Effector CD8-positive, alpha-beta T cell (primary cell): Measurements from ENCODE around the gene S100A7.

Experiments
- DNase-seq: peaks from one replicate; lab custom pipeline; 2025; lab: John Stamatoyannopoulos, UW
- total RNA-seq, 4 experiments: gene quantifications; one replicate each; lab custom pipeline; 2026; lab: John Stamatoyannopoulos, UW

The S100A7 gene
- 0 reads per million in 4 experiments for total RNA-seq

DNA sequence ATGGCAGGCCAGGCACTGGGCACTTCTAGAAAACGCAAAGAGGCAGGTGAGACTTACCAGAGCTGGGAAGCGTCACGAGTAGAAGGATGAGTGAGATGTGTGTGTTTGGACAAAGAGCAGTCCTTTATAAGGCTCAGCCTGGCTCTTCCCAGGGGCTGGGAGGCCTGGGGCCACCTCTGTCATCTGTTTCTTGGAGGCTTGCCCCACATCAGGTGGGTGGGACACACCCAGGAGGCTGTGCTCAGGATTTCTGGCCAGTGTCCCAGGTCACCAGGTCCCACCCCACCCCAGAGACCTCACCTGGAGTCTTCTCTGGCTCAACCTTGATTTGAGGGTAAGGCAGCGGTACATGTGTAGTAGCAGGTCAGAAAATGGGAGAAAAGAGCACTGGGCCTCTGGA, at the start of gene S100A7:
Gene S100A7, minus strand, starts transcription at position 101 of the 400 bp plus-strand sequence. CDS start 1,638 bp downstream, outside the sequence.
- no peak for DNase-seq

DNA sequence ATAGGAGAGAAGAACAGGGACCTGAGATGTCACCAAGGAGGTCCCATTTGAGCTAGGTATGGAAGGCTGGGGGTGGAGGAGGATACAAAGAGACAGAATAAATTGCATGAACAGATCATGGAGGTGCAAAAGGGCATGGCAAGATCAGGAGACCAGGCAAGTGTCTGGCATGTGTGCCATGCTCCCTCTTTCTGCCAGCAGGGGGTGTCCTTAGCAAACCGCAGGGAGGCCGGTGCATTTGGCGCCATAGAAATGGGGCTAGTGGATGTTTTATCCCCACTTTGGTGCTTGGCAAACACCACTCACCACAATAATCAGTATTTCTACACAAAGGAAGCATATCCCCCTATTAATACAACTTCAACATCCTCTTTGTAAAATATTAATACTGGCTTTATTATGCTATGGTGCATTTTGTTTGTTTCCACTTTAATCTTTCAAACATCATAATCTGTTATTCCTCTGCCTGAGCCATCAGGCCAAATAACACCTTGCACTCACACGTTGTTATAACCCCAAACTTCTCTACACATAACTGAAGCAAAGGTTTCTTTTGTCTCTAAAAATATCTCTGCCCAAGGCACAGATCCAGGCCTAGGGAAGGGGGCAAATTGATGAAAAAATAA, 49.4 kb upstream of the S100A7 start:
- peak; percentile 24 for DNase-seq

DNA sequence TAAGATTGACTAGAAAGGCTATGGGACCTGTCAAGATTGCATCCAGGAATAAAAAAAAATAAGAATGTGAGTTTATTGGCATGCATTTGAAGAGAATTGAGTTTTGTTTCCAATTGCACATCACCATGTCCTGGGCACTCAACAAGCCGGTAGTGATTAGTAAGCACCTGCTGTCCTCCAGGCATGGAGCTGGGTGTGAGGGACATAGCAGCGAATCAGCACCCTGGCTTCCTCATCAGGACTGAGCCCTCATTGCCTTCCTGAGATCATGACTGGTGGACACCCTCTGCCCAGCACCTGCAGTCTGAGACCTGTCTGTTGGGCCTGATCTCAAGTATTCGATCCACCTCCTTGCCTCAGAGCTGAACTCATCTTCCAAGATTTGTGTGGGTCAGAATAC, 48.6 kb upstream of the S100A7 start:
- DNase-seq = no peak

DNA sequence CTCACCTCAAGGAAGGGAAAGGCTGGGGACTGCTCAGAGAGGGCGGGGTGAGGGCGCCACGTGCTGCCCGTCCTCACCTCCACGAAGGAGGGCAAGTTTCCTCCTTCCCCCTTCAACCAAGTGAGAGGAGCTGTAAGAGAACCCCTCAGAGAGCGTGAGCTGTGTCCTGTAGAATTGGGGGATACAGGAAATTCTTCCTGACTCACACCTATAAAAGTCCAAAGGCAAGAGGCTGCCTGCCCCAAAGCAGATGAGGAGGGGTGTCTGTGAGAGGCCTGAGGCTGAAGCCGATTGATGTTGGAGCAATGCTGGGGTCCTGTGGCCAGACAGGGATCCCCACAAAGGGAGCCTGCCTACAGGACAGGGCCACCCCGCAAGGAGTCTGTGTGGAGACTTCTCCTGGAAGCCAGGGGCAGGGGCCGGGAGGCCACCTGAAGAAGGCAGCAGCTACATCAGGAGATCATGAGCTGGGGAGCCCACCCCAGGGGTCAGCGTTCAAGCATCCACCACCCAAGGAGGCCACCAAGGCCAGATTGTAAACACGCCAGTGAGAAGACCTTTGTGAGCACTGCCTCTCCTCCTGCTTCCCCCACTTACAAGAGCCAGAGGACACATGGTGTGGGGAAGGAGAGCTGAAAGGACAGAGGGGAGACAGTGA, 47.6 kb upstream of the S100A7 start:
- DNase-seq = no peak

DNA sequence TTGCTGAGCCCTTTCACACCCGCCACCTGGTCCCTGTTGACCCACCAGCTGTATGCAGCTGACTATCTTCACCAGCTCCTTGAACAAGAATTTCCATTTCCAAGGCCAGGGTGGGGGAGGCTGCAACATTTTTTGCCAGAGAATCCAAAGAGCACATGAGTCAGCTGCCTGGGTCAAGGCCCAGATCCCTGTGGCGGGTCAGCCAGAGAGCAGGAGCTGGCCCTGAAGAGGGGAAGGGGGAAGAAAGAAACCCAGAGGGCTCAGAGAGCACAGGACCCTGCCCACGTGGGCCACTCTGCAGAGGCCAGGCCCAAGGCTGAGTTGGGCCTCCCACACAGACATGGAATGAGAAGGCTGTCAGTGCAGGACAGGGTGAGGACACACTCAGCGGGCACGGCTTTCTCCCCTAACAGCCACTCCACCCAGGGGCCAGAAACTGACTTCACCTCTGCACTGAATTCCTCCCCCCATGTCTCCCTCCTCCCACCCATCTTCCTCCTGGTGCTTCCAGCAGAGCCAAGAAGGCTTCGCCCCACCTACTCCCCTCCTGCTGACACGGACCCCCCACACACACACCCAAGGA, 46.5 kb upstream of the S100A7 start:
- no peak for DNase-seq

DNA sequence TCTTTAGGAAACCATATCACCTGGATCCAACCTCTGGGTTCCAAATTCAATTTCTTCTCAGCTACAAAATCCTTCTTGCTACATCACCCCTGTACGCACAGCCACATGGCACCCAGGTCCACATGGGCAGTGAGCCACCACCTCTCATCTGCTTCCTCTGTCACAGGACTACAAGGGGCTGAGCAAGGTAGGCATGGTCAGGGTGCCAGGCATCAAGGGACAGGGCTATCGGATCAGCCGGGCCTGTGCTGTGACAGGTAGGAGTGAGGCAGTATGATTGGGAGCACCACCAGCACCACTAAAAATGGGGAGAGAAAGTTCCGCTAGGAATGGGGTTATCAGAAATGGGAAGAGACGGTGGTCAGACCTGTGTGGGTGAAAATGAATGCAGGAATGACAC, 45.9 kb upstream of the S100A7 start:
- no peak for DNase-seq

DNA sequence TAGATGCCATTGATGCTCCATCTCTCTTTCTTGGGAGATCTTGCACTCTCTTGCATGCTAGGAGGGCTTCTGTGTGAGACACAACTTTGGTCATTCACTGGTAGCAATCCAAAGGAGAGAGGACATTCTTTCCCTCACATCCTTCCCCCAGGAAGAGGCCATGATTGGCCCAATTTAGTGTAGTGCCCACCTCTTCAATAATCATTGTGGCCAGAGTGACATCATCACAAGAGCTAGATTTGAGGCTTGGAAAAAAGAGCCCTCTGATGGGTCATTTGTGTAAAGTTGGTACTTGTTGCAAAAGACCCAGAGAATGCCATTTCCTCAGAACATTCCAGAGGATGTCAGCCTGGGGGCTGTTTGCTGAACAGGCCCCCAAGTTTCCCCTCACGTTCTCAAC, 45.1 kb upstream of the S100A7 start:
- no peak for DNase-seq

DNA sequence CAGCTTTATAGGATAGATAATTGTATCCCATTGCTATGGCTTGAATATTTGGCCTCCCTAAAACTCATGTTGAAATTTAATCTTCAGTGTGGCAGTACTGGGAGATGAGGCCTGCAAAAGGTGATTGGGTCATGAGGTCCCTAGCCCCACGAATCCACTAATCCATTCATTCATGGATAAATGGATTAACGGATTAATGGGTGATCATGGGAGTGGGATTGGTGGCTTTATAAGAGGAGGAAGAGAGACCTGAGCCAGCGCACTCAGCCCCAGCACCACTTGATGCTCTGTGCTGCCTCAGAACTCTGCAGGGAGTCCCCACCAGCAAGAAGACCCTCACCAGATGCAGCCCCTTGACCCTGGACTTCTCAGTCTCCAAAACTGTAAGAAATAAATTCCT, 43.3 kb upstream of the S100A7 start:
- DNase-seq = no peak

DNA sequence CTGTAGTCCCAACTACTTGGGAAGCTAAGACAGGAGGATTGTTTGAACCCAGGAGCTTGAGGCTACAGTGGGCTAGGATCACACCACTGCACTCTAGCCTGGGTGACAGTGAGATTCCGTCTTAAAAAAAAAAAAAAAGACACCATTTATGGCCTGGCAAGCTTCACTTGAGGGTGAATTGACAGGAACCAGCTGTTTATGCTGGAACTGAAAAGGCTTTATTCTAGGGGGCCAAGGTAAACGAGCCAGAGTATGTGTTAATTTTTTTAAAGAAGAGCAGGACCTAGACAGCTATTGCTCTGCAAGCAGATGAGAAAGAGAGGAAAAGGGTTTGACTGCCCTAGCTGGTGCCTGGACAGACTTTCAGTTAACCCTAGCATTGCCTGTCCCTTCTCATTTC, 38.3 kb upstream of the S100A7 start:
- DNase-seq = no peak

DNA sequence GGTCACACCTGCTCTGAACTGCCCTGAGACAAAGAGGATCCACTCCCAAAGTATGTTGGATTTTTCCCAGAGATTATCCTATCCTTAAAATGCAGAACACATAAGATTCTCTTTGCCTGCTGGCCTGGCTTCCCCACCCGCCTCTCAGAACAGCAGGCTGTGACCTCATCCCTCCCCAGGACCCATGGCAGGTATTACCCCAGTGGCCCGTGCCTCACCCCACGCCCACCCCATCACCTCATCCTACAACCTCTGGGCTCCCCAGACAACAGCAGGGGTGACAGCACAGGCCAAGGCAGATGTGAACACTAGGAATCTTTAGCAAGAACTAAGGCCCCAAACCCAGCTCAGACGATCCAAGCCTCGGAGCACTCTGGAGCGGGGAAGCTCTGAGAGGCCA, 35.1 kb upstream of the S100A7 start:
- no peak for DNase-seq

DNA sequence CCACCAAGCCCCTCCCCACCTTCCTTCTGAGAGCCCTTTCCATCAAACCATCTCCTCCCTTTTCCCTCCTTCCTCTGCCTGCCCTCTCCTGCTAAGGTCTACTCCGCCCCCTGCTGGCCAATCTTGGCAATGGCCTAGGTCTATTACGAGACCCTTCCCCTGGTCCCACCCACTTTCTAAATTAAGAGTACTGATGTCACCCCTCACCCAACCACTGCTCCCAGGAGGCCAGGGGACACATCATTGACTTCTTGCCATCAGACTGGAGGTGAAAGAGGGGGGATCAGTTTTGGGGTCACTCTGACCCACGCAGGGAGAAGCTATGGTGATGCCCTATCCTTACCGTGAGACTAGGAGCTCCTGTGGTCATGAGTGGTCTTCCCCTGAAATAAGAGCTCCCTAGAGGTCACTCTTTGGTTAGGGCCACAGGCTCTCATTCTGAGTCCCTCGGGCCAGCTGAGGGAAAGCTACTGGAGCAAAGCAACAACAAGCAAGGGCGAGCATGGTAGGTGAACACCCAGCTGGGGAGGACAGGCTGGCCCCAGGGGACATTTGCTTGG, 34.6 kb upstream of the S100A7 start:
- peak; percentile 74 for DNase-seq

DNA sequence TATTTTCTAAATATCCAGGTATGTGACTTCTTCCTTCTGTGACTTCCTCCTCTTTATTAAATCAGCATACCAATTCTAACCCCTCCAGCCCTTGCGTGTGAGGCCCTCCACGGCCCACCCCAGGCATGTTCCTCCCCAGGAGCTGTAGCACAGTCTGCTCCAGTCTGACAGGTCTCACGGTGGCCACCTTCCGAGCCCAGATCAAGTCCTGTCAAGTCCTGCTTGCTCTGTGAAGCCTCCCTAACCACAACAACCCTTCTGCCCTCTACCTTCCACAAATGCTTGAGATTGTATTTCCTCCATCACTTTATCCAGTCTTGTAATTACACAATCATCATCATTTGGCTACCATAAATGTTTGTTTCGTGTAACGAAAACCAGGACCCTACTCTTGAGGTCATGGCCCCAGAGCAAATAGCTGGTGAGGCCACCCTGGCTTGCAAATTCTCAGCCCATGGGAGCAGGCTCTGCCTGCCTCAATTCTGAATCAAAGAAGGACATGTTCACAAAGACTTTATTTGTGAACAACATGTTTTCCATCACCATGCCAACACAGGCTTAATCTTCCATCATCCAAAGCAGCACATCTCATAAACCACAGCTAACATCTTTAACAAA, 33.0 kb upstream of the S100A7 start:
- DNase-seq = no peak

DNA sequence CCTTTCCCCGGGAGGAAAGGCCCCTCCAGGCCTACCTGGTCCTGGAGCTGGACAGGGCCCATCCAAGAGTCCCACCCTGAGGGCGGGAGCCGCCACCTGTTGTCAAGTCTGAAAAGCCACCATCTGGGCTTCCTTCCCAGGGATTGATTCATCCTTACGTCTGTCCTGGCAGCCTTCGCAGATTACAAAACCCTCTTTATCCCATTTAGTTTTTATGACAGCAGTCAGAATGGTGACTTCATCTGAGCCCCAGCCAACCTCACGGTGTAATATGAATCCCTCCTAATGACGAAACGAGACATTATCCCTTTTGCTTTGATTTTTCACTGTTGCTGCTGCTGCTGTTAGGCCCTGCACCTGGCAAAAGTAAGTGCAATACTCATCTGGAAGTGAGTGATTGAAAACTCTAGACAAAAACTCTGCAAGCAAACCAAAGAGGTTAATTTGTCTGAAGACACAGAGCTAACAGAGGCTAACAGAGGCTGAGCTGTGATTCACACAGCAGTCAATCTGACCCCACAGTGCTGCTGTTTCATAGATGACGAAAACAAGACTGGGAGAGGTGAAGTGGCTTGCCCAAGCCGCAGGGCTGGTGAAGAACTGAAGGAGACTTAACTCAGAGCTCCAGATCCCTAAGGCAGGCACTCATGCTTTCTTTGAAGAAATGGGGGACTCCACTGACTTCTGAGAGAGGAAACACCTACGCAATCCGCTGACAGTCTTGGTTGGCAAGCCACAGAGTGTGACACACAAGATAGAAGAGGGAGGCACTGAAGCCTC, 30.0 kb upstream of the S100A7 start:
- DNase-seq = no peak

DNA sequence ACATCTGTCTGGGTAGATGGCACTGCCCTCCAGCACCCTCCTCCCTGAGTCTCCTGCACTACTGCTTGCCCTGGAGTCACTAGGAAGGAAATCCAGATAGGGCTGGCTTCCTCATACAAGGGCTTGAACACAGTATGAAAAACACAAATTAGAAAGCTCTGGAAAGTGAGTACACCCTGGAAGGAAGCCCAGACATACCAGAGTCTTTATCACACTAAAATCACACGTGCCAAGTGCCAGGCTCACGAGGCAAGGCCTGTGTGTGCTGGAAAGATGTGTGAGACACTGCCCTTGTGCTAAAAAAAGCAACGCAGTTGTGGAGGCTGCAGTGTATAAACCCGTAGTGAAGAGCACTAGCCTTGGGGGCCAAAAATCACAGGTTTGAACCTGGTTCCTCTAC, 28.3 kb upstream of the S100A7 start:
- no peak for DNase-seq

DNA sequence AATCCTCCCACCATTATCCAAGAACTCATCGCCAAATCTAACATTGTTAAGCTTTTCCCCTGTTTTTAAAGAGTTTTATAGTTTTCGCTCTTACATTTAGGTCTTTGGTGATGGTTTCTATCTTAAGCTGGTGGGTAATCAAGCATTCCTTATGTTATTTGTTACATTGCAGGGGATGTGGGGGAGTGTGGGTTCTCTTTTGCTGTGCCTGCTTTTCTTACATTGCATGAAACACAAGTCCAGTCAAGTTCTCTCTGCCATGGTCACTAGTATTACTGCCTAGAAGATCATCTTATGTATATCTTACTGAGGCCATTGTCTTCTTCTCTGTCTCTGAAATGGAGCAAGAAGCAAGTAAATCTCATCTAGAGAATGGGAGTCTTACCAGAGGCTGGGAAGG, 27.3 kb upstream of the S100A7 start:
- no peak for DNase-seq

DNA sequence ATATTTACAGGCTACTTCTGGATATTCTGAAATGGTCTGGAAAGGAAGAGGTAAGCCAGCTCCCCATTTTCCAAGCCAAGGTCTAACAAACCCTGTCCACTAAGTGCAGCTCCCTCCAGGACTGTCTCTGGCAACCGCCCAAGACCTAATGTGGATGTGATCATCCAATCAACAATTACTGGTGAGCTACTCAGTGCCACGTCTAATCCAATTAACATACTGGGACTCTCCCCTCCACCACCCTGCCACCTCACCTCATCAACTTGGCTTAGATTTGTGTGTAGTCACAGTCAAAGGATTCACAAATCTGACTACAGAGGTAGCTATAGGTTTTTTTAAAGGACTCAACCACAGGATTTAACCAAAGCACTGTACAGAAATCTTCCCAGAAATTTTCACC, 25.4 kb upstream of the S100A7 start:
- DNase-seq = no peak

DNA sequence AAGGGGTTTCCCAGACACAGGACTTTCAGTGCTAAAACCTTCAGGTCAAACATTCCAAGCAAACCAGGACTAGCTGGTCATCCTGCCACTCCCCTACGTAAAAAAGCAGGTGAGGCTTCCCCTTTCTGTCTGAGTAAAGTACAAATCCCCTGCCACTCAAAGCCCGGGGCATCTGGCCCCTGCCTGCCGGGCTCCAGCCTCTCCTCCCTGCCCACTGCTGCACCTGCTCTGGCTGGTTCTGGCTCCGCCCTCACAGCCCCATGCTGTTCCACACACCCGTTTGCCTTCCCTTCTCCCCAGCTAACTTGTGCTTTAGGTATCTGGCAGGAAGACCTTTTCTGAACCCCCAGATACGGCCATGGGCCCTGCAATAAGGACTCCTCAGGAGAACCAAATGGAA, 23.3 kb upstream of the S100A7 start:
- no peak for DNase-seq

DNA sequence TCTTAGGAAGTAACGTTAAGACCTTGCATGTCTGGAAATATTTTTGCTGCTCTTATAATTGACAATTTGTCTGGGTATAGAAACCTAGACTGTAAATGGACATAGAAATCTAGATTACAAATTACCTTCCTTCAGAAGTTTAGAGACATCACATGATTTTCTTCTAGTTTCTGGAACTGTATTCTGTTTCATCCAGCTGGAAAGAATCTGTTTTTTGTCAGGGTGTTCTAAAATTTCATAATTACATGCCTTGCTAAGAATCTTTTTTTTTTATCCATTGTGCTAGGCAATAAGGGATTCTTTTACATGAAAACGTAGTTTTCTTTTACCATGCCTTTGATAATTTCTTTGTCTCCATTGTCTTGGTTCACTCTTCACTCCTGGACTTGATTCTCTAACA, 20.7 kb upstream of the S100A7 start:
- no peak for DNase-seq

DNA sequence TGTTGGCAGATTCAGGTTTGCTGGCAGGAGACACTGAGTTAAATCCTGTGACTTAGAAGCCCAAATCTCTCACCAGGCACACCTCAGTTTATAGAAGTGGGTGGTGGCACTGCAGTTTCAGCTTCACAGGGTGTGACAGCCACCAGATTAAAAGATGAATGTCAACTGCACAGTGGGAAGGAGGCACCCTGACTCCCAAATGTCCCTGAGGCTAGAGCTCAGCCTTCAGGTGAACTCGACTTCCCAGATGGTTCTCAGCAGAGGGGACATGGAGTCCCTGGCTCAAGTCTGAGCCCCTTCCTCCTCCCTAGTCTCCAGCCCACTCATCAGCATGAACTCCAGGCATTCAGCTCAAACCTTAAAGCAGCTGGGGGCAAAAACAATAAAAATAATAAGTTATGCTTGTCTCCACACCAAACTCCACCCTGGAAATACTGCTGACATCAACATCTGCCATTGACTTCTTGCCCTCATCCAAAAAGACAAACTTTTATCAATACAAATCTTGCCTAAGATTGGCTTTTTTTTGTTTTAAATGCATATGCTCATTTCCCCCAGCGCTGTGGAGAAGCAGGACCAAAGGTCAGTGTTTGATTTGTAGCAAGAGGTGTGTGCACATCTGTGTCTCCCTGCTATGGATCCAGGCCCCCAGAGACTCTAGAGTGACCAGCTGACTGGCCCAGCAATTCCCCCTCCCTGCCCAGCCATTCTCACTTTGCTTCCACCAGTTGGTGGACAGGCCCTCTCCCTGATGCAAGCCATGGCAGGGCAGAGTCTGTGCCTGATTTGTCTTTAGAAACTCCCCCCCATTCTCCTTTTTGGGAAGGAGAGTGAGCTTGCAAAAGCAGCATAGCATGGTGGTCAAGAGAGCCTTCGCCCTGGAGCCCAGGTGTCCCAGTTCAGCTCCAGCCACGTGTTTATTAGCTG, 18.5 kb upstream of the S100A7 start:
- DNase-seq = no peak

DNA sequence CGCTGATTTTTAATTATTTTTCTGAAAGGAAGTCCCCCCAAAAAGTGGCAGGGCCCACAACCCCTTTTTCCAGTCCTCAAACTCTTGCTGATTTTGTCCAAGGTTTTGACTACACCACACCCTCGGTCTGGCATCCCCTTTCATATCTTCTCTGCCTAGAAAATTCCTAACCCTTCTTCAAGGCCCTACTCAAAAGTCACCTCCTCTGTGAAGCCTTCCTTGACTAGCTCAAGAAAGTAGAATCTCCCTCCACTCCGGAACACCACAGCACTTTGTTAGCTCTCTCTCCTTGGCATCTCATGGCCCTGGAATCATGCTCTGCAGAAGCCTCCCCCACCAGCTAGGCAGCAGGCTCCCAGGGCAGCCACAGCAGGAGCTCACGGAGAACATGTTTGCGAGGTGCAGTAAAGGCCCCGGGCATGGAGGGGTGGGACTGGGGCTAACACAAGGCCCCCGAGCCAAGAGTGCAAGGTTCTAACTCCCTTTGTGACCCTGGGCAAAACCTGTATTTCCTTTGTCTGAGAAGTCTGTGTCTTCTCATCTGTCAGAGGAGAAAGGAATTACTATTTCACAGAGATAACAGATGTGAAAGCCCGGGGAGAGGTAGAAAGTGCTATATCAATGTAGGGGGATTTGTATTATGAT, 17.7 kb upstream of the S100A7 start:
- DNase-seq = no peak
